NOMO-1 (cell line): ENCODE data around the gene GAL3ST1.

Experiments
- DNase-seq, 2 experiments: peaks; one replicate each; lab custom pipeline; 2025; ENCODE audit not compliant: unreplicated experiment in 2 of 2; lab: John Stamatoyannopoulos, UW

The GAL3ST1 gene

GRCh38 chr22:30538280-30538679 lies 36.2 kb downstream of the GAL3ST1 start:
- DNase-seq = no peak

GRCh38 chr22:30537083-30537731 lies 37.3 kb downstream of the GAL3ST1 start:
- DNase-seq = no peak

- DNase-seq = no peak
These were observed 39.3 kb downstream of the GAL3ST1 start for GRCh38 chr22:30535182-30535581.

GRCh38 chr22:30531651-30532608 lies 42.5 kb downstream of the GAL3ST1 start:
- no peak for DNase-seq

- DNase-seq = no peak
These were observed 47.8 kb downstream of the GAL3ST1 start for GRCh38 chr22:30526656-30527055.

GRCh38 chr22:30523646-30524489 lies 50.6 kb downstream of the GAL3ST1 start:
- no peak for DNase-seq

- DNase-seq = no peak
These were observed 52.9 kb downstream of the GAL3ST1 start for GRCh38 chr22:30521368-30522156.

- DNase-seq = no peak
These were observed 54.5 kb downstream of the GAL3ST1 start for GRCh38 chr22:30519842-30520425.

- no peak for DNase-seq
These were observed 57.7 kb downstream of the GAL3ST1 start for GRCh38 chr22:30516731-30517130.

GRCh38 chr22:30516273-30516672 lies 58.2 kb downstream of the GAL3ST1 start:
- no peak for DNase-seq

- no peak for DNase-seq
These were observed 60.2 kb downstream of the GAL3ST1 start for GRCh38 chr22:30514252-30514651.

- no peak for DNase-seq
These were observed 61.0 kb downstream of the GAL3ST1 start for GRCh38 chr22:30513462-30513861.

GRCh38 chr22:30511911-30512310 lies 62.6 kb downstream of the GAL3ST1 start:
- no peak for DNase-seq

- no peak for DNase-seq
These were observed 63.4 kb downstream of the GAL3ST1 start for GRCh38 chr22:30511109-30511508.

- DNase-seq = no peak
These were observed 66.2 kb downstream of the GAL3ST1 start for GRCh38 chr22:30508216-30508615.

- no peak for DNase-seq
These were observed 66.8 kb downstream of the GAL3ST1 start for GRCh38 chr22:30507670-30508069.

- no peak for DNase-seq
These were observed 67.9 kb downstream of the GAL3ST1 start for GRCh38 chr22:30506507-30506968.
